Embryonic facial prominence (tissue), 1 donor: ENCODE results near the gene ZNF383.
"Not testable (repeated sequence)": the region's sequence is repeated elsewhere in the genome, so short reads cannot be mapped to it uniquely, and the experiment has no call there.

Experiments
- DNase-seq: peaks from one replicate; pipeline ENCODE4 v3.0.0-alpha.2; 2016; ENCODE audit errors: extremely low spot score

ZNF383 gene

DNA sequence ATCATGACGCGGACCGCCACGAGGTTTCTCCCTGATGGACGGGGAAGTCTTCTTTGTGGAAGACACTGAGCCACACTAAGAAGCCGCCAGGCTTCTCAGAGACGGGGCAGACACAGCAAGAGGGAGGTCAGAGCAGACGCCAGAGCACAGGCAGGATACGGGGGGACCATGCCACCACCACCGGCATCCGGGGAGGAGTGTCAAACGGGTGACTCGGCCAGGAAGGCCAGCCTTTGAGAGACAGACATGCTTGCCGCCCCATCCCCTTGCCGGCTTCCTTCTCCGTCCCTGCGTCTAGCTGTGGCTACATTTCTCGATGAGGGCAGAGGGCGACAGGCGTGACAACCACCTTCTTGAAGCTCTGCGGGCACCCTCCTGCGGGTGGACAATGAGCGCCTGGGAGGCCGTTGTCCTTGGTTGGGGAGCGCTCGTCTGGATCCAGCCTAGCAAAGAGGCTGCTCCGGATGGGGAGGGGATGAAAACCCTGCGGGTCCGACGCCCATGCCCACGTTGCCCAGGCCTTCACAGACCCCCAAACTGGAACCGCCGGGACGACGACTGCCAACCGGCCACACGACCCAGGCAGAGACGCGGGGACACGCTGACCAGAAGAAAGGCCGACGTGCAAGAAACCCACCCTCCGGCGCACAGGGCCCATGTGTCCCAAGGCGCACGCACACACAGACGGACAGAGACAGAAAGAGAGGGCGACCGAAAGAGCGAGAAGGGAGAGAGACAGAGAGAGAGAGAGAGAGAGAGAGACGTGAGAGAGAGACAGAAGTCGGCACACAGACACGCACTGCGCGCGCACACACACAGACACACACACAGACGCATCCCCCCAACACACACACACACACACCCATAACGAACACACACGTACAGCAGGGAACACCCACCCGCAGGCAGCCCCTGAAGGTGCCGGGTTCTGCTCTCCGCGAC is 75.3 kb downstream of the ZNF383 start:
- not testable (repeated sequence) for DNase-seq

GRCh38 chr19:37294246-37294645 is 76.2 kb downstream of the ZNF383 start:
- not testable (repeated sequence) for DNase-seq
